HG03521 (cell line): Measurements from ENCODE around the gene CABYR.

Experiments
- ATAC-seq: cut with Tn5 transposase; IDR thresholded peaks from one replicate; pipeline ENCODE4 v1.9.1; 2021; ENCODE audit warnings: mild to moderate bottlenecking, moderate library complexity; ENCODE audit not compliant: unreplicated experiment

CABYR gene

GRCh38 chr18:24138789-24139616 is at the start of gene CABYR:
CABYR (plus strand) TSS chr18:24139062; CDS start chr18:24143115, 4,053 bp downstream.
- peak; percentile 90 for ATAC-seq

GRCh38 chr18:24089076-24089475 is 49.8 kb upstream of the CABYR start:
- ATAC-seq: no peak

DNA sequence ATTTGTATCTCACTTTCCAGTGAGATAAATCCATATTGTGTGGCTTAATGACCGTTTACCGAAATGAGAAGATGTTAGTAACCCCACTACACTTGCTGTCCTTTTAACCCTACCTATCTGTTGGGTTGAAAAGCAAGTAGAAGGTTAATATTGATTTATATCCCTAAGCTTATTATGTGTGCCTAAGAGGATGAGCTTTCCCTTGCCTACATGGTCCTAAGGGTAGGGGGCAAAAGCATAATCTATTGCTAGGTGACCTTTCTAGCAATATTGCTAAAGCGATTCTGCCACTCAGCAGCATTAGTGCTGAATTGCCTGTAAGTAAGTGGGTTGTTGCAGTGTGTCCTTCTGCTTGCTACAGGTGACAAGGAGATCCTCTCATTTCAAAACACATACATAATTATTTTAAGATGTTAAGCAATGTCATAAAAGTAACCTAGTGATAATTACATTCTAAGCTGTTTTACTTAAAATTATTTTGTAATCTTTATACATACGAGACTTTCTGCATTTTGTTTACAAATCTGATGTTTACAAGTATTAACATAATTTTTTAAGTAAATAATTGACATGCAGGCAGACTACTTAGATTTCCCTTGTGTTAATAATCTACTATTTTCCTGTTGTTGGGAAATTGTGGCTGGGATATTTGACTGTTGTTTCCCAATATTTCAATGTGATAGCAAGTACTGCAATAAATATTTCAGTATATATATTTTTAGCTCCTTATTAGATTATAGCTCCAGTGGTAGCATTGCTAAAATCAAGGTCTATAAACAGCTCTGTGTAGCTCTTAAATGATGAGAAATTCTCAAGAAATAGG is 49.1 kb upstream of the CABYR start:
- no peak for ATAC-seq

- no peak for ATAC-seq
Measured at GRCh38 chr18:24090876-24091275, 48.0 kb upstream of the CABYR start.

- no peak for ATAC-seq
Measured at GRCh38 chr18:24094561-24094960, 44.3 kb upstream of the CABYR start.

DNA sequence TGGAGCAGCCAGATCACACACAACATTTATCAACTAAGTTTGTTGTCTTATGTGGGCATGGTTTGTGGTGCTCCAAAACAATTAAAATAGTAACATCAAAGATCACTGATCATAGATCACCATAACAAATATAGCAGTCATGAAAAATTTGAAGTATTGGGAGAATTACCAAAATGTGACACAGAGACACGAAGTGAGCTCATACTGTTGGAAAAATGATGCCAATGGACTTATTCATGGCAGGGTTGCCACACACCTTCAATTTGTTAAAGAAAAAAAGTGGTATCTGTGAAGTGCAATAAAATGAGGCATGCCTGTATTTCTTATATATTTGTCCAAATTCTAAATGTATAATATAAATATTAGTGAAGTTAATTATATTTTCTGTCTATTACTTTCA is 42.9 kb upstream of the CABYR start:
- ATAC-seq: no peak

DNA sequence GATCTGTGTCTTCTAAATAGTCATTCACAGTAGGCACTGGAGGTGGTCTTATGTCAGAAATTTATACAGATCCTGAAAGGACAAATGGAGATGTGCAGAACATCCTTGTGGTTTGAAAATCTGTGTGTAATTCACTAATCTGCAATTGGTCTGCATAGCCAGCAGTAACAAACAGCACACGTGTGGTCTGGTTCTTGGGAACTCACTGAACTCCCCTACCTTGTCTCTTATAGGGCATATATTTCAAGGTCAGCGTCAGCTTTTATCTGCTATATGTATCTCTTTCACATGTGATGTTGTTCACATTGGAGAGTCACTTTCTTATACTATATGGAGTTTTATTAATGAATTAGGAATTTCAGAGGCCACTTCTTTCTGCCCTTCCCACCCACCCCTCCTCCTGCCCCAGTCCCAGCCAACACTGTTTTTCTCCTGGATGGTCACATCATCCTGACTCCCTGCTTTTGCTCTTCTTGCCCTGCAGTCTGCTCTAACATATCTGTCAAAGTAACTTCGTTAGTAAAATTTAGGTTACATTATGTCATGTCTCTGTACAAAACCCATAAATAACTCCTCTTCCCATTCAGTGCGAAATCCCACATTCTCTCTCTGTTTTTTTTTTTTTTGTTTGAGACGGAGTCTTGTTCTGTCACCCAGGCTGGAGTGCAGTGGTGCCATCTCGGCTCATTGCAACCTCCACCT is 35.4 kb upstream of the CABYR start:
- no peak for ATAC-seq

DNA sequence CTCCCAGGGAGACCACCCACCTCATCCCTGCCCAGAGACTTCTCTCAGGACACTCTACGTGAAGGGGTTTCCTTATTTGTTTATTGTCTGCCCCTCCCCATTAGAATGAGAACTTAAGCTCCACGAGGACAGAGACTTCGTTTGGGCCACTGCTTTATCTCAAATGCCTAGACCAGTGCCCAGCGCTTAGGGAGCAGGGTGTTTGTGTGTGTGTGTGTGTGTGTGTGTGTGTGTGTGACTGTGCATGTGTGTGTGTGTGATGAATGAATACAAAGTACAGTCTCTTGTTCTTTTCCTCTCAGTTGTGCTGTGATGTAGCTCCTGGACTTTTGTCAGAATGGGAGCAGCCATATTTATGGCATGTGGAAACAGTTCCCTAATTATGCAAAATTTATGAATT is 34.4 kb upstream of the CABYR start:
- ATAC-seq: no peak

DNA sequence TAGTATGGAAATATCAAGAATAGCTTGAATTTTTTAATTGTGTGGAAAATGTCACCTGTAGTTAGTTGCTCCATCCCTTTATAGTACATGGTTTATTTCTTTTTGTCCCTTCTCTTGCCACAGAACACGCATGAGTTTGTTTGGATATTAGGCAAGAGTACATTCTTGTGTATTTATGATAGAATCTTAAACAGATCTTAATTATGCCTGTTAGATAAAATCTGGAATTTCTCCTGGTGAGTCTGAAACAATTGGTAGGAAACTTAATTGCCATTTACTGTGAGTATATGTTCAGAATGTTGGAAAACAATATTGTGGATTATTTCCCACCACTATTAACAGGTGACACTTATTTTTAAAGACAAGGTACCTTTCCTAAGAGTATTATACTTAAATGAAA is 30.2 kb upstream of the CABYR start:
- ATAC-seq: no peak

DNA sequence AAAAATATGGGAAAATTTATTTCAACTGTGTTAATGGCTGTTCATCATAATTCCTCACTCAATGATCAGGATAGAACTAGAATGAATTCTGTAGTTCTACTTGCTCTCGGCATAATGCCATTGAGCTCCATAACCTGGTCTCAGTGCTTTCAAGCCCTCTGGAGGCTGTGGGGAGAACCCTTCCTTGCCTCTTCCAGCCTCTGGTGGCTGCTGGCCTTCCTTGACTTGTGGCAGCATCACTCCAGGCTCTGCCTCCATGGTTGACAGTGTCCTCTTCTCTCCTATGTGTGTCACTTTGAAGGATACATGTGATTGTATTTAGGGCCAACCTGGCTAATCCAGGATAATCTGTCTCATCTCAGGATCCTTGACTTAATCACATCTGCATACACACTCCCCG is 26.9 kb upstream of the CABYR start:
- no peak for ATAC-seq

GRCh38 chr18:24112464-24112863 is 26.4 kb upstream of the CABYR start:
- ATAC-seq: no peak

- ATAC-seq: no peak
Measured at GRCh38 chr18:24112874-24113615, 25.8 kb upstream of the CABYR start.

GRCh38 chr18:24114924-24115549 is 23.8 kb upstream of the CABYR start:
- ATAC-seq: no peak

GRCh38 chr18:24115628-24116027 is 23.2 kb upstream of the CABYR start:
- ATAC-seq: no peak

- ATAC-seq: peak; percentile 65
Measured at GRCh38 chr18:24118750-24119577, 19.9 kb upstream of the CABYR start.

GRCh38 chr18:24120676-24121075 is 18.2 kb upstream of the CABYR start:
- ATAC-seq: no peak

DNA sequence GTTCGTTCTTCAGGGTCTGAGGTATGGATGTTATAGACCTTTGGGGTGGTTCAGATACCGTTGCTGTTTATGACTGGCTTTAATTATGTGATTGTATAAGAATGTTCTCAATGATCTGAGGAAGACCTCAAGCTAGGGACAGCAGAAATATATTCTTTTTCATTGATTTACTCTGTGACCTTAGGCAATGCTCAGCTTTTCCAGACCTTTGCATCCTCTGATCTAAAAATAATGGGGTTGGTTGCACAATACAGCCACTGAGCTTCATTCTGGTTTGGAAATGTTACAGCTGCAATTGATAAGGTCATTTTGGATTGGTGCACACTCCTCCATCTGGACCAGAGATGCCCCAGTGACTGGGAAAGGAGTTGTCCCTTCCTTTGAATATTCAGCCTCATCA is 17.2 kb upstream of the CABYR start:
- no peak for ATAC-seq

DNA sequence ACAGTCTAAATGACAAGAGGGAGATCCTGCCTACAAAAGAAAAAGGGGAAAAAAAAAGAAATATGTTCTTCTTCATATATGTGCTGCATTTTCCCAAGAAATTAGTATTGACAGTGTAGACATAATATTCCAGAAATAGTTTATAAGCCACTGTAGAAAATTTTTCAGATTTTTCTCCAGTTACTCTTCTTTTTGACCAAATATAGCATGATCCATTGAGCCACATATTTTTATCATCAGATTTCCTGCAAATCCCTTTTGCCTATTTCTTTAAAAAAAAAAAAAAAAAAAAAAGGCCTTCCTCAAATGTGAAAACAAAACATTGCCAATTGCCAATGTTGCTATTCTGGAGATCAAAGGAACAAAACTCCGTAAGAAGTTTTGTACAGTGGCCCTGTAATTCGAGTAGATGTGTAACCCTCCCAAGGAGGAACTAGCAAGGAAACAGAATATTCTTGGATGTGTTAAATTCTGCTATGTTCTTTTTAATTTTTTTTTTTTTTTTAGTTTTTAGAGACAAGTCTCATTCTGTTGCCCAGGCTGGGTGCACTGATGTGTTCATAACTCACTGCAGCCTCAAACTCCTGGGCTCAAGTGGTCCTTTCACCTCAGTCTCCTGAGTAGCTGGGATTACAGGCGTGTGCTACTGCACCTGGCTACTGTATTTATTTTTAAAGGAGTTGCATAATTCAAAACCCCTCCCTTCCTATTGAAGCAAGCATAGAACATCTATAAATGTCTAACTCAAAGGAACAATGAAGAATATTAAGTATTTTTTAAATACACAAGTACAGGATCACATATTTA is 12.5 kb upstream of the CABYR start:
- ATAC-seq: no peak

GRCh38 chr18:24127735-24128134 is 11.1 kb upstream of the CABYR start:
- no peak for ATAC-seq
